ACC112 (cell line): ENCODE measurements around the gene PREB.
A peak's percentile ranks its signal among the peaks of the same experiment; 100 is the strongest.
"Not testable (repeated sequence)": the region's sequence is repeated elsewhere in the genome, so short reads cannot be mapped to it uniquely, and the experiment has no call there.

Experiments used
- H2AFZ ChIP-seq: fragments of 200-600 bp; sonication (generic); one replicate; pipeline ENCODE4 v1.6.0; 2017; ENCODE audit warnings: antibody characterized with exemption, low read length; ENCODE audit not compliant: unreplicated experiment
- H3K27ac ChIP-seq: fragments of 200-600 bp; sonication (generic); 2 replicates; pipeline ENCODE4 v1.5.1; 2014; ENCODE audit warnings: low read depth, mild to moderate bottlenecking, antibody characterized with exemption, low read length, moderate library complexity
- H3K27me3 ChIP-seq: fragments of 200-600 bp; sonication (generic); 2 replicates; pipeline ENCODE4 v1.6.1; 2014; ENCODE audit warnings: mild to moderate bottlenecking, antibody characterized with exemption, low read length, moderate library complexity, mixed read lengths; ENCODE audit not compliant: insufficient read depth
- H3K36me3 ChIP-seq: fragments of 200-600 bp; sonication (generic); 2 replicates; pipeline ENCODE4 v1.6.1; 2016; ENCODE audit warnings: mild to moderate bottlenecking, antibody characterized with exemption, low read length, moderate library complexity, mixed read lengths; ENCODE audit not compliant: insufficient read depth
- H3K4me1 ChIP-seq: fragments of 200-600 bp; sonication (generic); one replicate; pipeline ENCODE4 v1.6.1; 2016; ENCODE audit warnings: low read length, mixed read lengths; ENCODE audit not compliant: insufficient read depth, unreplicated experiment, control insufficient read depth
- H3K4me3 ChIP-seq: fragments of 200-600 bp; sonication (generic); 2 replicates; pipeline ENCODE4 v1.5.1; 2014; ENCODE audit warnings: mild to moderate bottlenecking, low read depth, low read length
- H3K79me2 ChIP-seq: fragments of 200-600 bp; sonication (generic); one replicate; pipeline ENCODE4 v1.6.0; 2016; ENCODE audit warnings: low read length; ENCODE audit not compliant: control insufficient read depth, unreplicated experiment, insufficient read depth

The PREB gene

GRCh38 chr2:27133905-27134780 lies at the start of gene PREB:
PREB (minus strand) TSS chr2:27134636; CDS start chr2:27134421, 215 bp downstream.
- Histone ChIP-seq H3K4me3 (peak within 1 kb of the TSS; percentile 90), H3K4me1 (peaks cover 8% of the 10 kb centered on the region), H2AFZ (peak within 1 kb of the TSS; percentile 68), H3K79me2 (peaks cover 16% of the 10 kb centered on the region), H3K36me3 (no peaks in the 10 kb centered on the region), H3K27ac (no peak within 1 kb of the TSS), H3K27me3 (no peaks in the 10 kb centered on the region)

- no peak overlapping the region for H3K4me3 ChIP-seq
- H3K36me3 ChIP-seq, result no peaks in the 10 kb centered on the region
- H3K4me1 ChIP-seq, result peaks cover 48% of the 10 kb centered on the region
- H2AFZ ChIP-seq, result no peak overlapping the region
- no peak overlapping the region for H3K27ac ChIP-seq
- H3K79me2 ChIP-seq, result no peaks in the 10 kb centered on the region
- no peaks in the 10 kb centered on the region for H3K27me3 ChIP-seq
Observed at GRCh38 chr2:27184115-27184514, 49.7 kb upstream of the PREB start.

GRCh38 chr2:27182346-27182745 lies 47.9 kb upstream of the PREB start:
- Histone ChIP-seq H3K27ac (peak overlapping the region; percentile 35; the same call in 1 of the 2 replicates), H3K4me1 (peaks cover 51% of the 10 kb centered on the region), H3K36me3 (no peaks in the 10 kb centered on the region), H3K27me3 (no peaks in the 10 kb centered on the region), H3K4me3 (no peak overlapping the region), H2AFZ (peak overlapping the region; percentile 21), H3K79me2 (no peaks in the 10 kb centered on the region)

GRCh38 chr2:27179344-27180000 lies 45.0 kb upstream of the PREB start:
- Histone ChIP-seq H3K27ac (peak overlapping the region; percentile 60), H3K36me3 (no peaks in the 10 kb centered on the region), H3K79me2 (no peaks in the 10 kb centered on the region), H3K4me3 (no peak overlapping the region), H3K4me1 (peaks cover 38% of the 10 kb centered on the region), H2AFZ (peak overlapping the region; percentile 91), H3K27me3 (no peaks in the 10 kb centered on the region)

- H2AFZ ChIP-seq, result no peak overlapping the region
- no peaks in the 10 kb centered on the region for H3K79me2 ChIP-seq
- H3K36me3 ChIP-seq, result no peaks in the 10 kb centered on the region
- no peaks in the 10 kb centered on the region for H3K27me3 ChIP-seq
- H3K27ac ChIP-seq, result no peak overlapping the region
- H3K4me1 ChIP-seq, result peaks cover 33% of the 10 kb centered on the region
- H3K4me3 ChIP-seq, result no peak overlapping the region
Observed at GRCh38 chr2:27178469-27178868, 44.0 kb upstream of the PREB start.

GRCh38 chr2:27177441-27178351 lies 43.3 kb upstream of the PREB start:
- Histone ChIP-seq H3K4me1 (peaks cover 30% of the 10 kb centered on the region), H2AFZ (no peak overlapping the region)

GRCh38 chr2:27175781-27176180 lies 41.3 kb upstream of the PREB start:
- H3K36me3 ChIP-seq, H3K27me3 ChIP-seq, H3K4me3 ChIP-seq, H3K27ac ChIP-seq, H3K79me2 ChIP-seq, H2AFZ ChIP-seq: not testable (repeated sequence)
- peaks cover 19% of the 10 kb centered on the region for H3K4me1 ChIP-seq

More at GRCh38 chr2:27177441-27178351, 43.3 kb upstream of the PREB start:
- Histone ChIP-seq H3K79me2 (no peaks in the 10 kb centered on the region), H3K27me3 (no peaks in the 10 kb centered on the region), H3K4me3 (no peak overlapping the region), H3K27ac (no peak overlapping the region), H3K36me3 (no peaks in the 10 kb centered on the region)

GRCh38 chr2:27175330-27175729 lies 40.9 kb upstream of the PREB start:
- Histone ChIP-seq H3K27me3 (no peaks in the 10 kb centered on the region), H2AFZ (no peak overlapping the region), H3K4me3 (no peak overlapping the region), H3K27ac (no peak overlapping the region), H3K4me1 (peaks cover 15% of the 10 kb centered on the region), H3K79me2 (no peaks in the 10 kb centered on the region), H3K36me3 (no peaks in the 10 kb centered on the region)

- Histone ChIP-seq H3K79me2 (no peaks in the 10 kb centered on the region), H3K27me3 (no peaks in the 10 kb centered on the region), H3K4me3 (no peak overlapping the region), H3K27ac (no peak overlapping the region), H3K4me1 (peaks cover 8% of the 10 kb centered on the region), H2AFZ (no peak overlapping the region), H3K36me3 (no peaks in the 10 kb centered on the region)
Observed at GRCh38 chr2:27174638-27175037, 40.2 kb upstream of the PREB start.

- Histone ChIP-seq H3K36me3 (no peaks in the 10 kb centered on the region), H3K4me1 (no peaks in the 10 kb centered on the region), H3K27me3 (no peaks in the 10 kb centered on the region), H3K4me3 (no peak overlapping the region), H2AFZ (no peak overlapping the region), H3K79me2 (no peaks in the 10 kb centered on the region), H3K27ac (no peak overlapping the region)
Observed at GRCh38 chr2:27171351-27171848, 37.0 kb upstream of the PREB start.
